SK-N-SH (cell line): Measurements from ENCODE around the gene PHF20. TPM values are rescaled to one million over a fixed set of nuclear protein-coding genes. Genes with fewer than 3 reads are reported as not detected.
A peak's percentile ranks its signal among the peaks of the same experiment; 100 is the strongest.

Source experiments
- CTCF ChIA-PET: fragments of 300-600, 350-600 bp; formaldehyde crosslinking; extraction: SDS; loops from one replicate; lab custom pipeline; 2021; lab: Yijun Ruan, JAX
- POLR2A ChIA-PET: fragments of 350-600 bp; sonication (Branson Sonifier 250); formaldehyde crosslinking; extraction: SDS; loops from one replicate; lab custom pipeline; 2020; ENCODE audit warnings: antibody characterized with exemption, inconsistent platforms; lab: Yijun Ruan, JAX
- DNase-seq: peaks from one replicate; pipeline ENCODE4 v3.0.0; 2012
- H2AFZ ChIP-seq: fragments of 200-600 bp; sonication (generic); 2 replicates; pipeline ENCODE4 v1.8.1; 2016; ENCODE audit warnings: antibody characterized with exemption, mild to moderate bottlenecking, low read depth
- H3F3A ChIP-seq: fragments of 200-600 bp; sonication (generic); replicated peaks from 2 replicates; pipeline ENCODE3; 2016; ENCODE audit warnings: antibody characterized with exemption, mild to moderate bottlenecking; ENCODE audit not compliant: insufficient read depth
- H3K27ac ChIP-seq, 2 experiments: fragments of 200-500 bp in 1 of 2; fragments of 200-600 bp in 1 of 2; sonication (Bioruptor generic) in 1 of 2; sonication (generic), shearing (Covaris generic) in 1 of 2; 2 replicates each; pipeline versions ENCODE4 v1.5.1 to v1.6.1; 2014 to 2016; ENCODE audit warnings: low read depth in 2 of 2, inconsistent platforms in 1 of 2, low read length in 1 of 2, mild to moderate bottlenecking in 1 of 2, mixed read lengths in 1 of 2
- H3K27me3 ChIP-seq: fragments of 200-600 bp; sonication (generic), shearing (Covaris generic); 2 replicates; pipeline ENCODE4 v1.6.1; 2016; ENCODE audit warnings: mixed run types; ENCODE audit not compliant: insufficient read depth
- H3K36me3 ChIP-seq, 2 experiments: fragments of 200-500 bp in 1 of 2; fragments of 200-600 bp in 1 of 2; sonication (Bioruptor generic) in 1 of 2; sonication (generic) in 1 of 2; replicated peaks in 1 of 2; 2 replicates each; pipeline versions ENCODE3 to v1.5.1; 2014 to 2016; ENCODE audit warnings: low read length in 1 of 2, mild to moderate bottlenecking in 1 of 2; ENCODE audit not compliant: insufficient read depth in 2 of 2, control insufficient read depth in 1 of 2
- H3K4me1 ChIP-seq, 2 experiments: fragments of 200-500 bp in 1 of 2; fragments of 200-600 bp in 1 of 2; sonication (Bioruptor generic) in 1 of 2; sonication (generic), shearing (Covaris generic) in 1 of 2; 2 replicates each; pipeline versions ENCODE4 v1.5.1 to v1.6.1; 2014 to 2016; ENCODE audit warnings: low read depth in 1 of 2, low read length in 1 of 2, mixed run types in 1 of 2; ENCODE audit not compliant: insufficient read depth in 2 of 2, control insufficient read depth in 1 of 2
- H3K4me2 ChIP-seq: fragments of 200-600 bp; sonication (generic), shearing (Covaris generic); 2 replicates; pipeline ENCODE4 v1.6.1; 2017; ENCODE audit warnings: mixed run types
- H3K4me3 ChIP-seq, 2 experiments: fragments of 200-500 bp in 1 of 2; fragments of 200-600 bp in 1 of 2; sonication (Bioruptor generic) in 1 of 2; sonication (generic), shearing (Covaris generic) in 1 of 2; 2 replicates each; pipeline versions ENCODE4 v1.5.1 to v1.8.1; 2014 to 2016; ENCODE audit warnings: low read depth in 2 of 2, inconsistent platforms in 1 of 2, low read length in 1 of 2, mild to moderate bottlenecking in 1 of 2, mixed read lengths in 1 of 2, moderate library complexity in 1 of 2
- H3K79me2 ChIP-seq: fragments of 200-600 bp; sonication (generic); 2 replicates; pipeline ENCODE4 v1.8.1; 2017; ENCODE audit warnings: mild to moderate bottlenecking; ENCODE audit not compliant: insufficient read depth
- H3K9ac ChIP-seq: fragments of 200-600 bp; sonication (generic); 2 replicates; pipeline ENCODE4 v1.6.1; 2017; ENCODE audit warnings: mixed run types
- H3K9me2 ChIP-seq: fragments of 200-600 bp; sonication (generic); 2 replicates; pipeline ENCODE4 v1.6.1; 2017; ENCODE audit warnings: mixed run types
- H3K9me3 ChIP-seq: fragments of 200-600 bp; sonication (generic); 2 replicates; pipeline ENCODE4 v1.6.1; 2017; ENCODE audit warnings: mixed run types, mild to moderate bottlenecking, moderate library complexity
- H4K20me1 ChIP-seq: fragments of 200-600 bp; sonication (generic); 2 replicates; pipeline ENCODE4 v1.6.1; 2017; ENCODE audit warnings: mild to moderate bottlenecking, mixed run types; ENCODE audit not compliant: insufficient read depth
- CHD2 ChIP-seq: fragments of 150-350 bp; IDR thresholded peaks from 2 replicates; pipeline ENCODE4 v1.6.1; 2018; ENCODE audit warnings: low read length; ENCODE audit not compliant: partially characterized antibody
- ELF1 ChIP-seq: IDR thresholded peaks from 2 replicates; pipeline ENCODE4 v1.4.0; 2012
- EP300 ChIP-seq, 2 experiments: IDR thresholded peaks; 2 replicates each; pipeline versions ENCODE4 v1.4.0 to v1.6.1; 2012; ENCODE audit warnings: borderline replicate concordance in 1 of 2, low read depth in 1 of 2, low read length in 1 of 2
- EZH2phosphoT487 ChIP-seq: fragments of 200-600 bp; sonication (generic); IDR thresholded peaks from 2 replicates; pipeline ENCODE4 v1.6.1; 2017; ENCODE audit warnings: low read depth, mixed run types, mild to moderate bottlenecking, antibody characterized with exemption, moderate library complexity, borderline replicate concordance
- FOSL2 ChIP-seq: IDR thresholded peaks from 2 replicates; pipeline ENCODE4 v1.4.0; 2012; ENCODE audit warnings: low read depth, mild to moderate bottlenecking, moderate library complexity, borderline replicate concordance
- FOXM1 ChIP-seq: IDR thresholded peaks from 2 replicates; pipeline ENCODE4 v1.4.0; 2012; ENCODE audit warnings: low read depth, mild to moderate bottlenecking
- GABPA ChIP-seq: IDR thresholded peaks from 2 replicates; pipeline ENCODE4 v1.4.0; 2012; ENCODE audit warnings: low read depth, mild to moderate bottlenecking
- MEF2A ChIP-seq: IDR thresholded peaks from 2 replicates; pipeline ENCODE4 v1.4.0; 2012; ENCODE audit warnings: low read depth, borderline replicate concordance
- NFIC ChIP-seq: IDR thresholded peaks from 2 replicates; pipeline ENCODE4 v1.4.0; 2012; ENCODE audit warnings: borderline replicate concordance
- NRF1 ChIP-seq: IDR thresholded peaks from 2 replicates; pipeline ENCODE4 v1.6.1; 2012; ENCODE audit warnings: low read depth, mild to moderate bottlenecking, low read length
- RAD21 ChIP-seq: IDR thresholded peaks from 2 replicates; pipeline ENCODE4 v1.6.1; 2012; ENCODE audit warnings: mild to moderate bottlenecking, low read length
- RFX5 ChIP-seq: IDR thresholded peaks from 2 replicates; pipeline ENCODE4 v1.6.1; 2012; ENCODE audit warnings: mild to moderate bottlenecking, improper control_type of control experiment, low read length
- RXRA ChIP-seq: IDR thresholded peaks from 2 replicates; pipeline ENCODE4 v1.4.0; 2012; ENCODE audit warnings: low read depth, mild to moderate bottlenecking, borderline replicate concordance
- SIN3A ChIP-seq: IDR thresholded peaks from 2 replicates; pipeline ENCODE4 v1.6.1; 2012; ENCODE audit warnings: low read depth, mild to moderate bottlenecking, low read length, moderate library complexity, borderline replicate concordance
- TCF12 ChIP-seq: IDR thresholded peaks from 2 replicates; pipeline ENCODE4 v1.4.0; 2012
- TEAD4 ChIP-seq: IDR thresholded peaks from 2 replicates; pipeline ENCODE4 v1.4.0; 2012; ENCODE audit warnings: mild to moderate bottlenecking, borderline replicate concordance; ENCODE audit not compliant: insufficient read depth
- YY1 ChIP-seq: IDR thresholded peaks from 2 replicates; pipeline ENCODE4 v1.4.0; 2012; ENCODE audit warnings: low read depth, mild to moderate bottlenecking
- WGBS: methylation state at CpG from one replicate; pipeline ENCODE4 v1.1.6; 2017; ENCODE audit warnings: low lambda C conversion rate; 5-methylcytosine and 5-hydroxymethylcytosine counted together
- polyA plus RNA-seq, 3 experiments: library from polyadenylated mRNA; depleted of rRNA; stranded (reverse); fragments of >200 nt; gene quantifications; 2 replicates each; pipeline ENCODE4 v1.2.3, GENCODE V29; 2012
- TF ChIP-seq, protein P1 (sequence below): IDR thresholded peaks from 2 replicates; pipeline ENCODE4 v1.4.0; 2012; ENCODE audit warnings: low read depth
- TF ChIP-seq, protein P2 (sequence below): fragments of 150-350 bp; IDR thresholded peaks from 2 replicates; pipeline ENCODE4 v1.6.1; 2016; ENCODE audit warnings: mild to moderate bottlenecking, low read depth, low read length
- TF ChIP-seq, protein P3 (sequence below): fragments of 150-350 bp; IDR thresholded peaks from 2 replicates; pipeline ENCODE4 v1.6.1; 2017; ENCODE audit warnings: antibody characterized with exemption, low read length, low read depth, borderline replicate concordance
- TF ChIP-seq, protein P4 (sequence below): IDR thresholded peaks from 2 replicates; pipeline ENCODE4; 2012
- TF ChIP-seq, protein P5 (sequence below): IDR thresholded peaks from 2 replicates; pipeline ENCODE4 v1.4.0; 2012; ENCODE audit warnings: low read depth, borderline replicate concordance

PHF20 gene
- polyA plus RNA-seq, 1 of the 3 experiments (the other 2 are of a cell fraction): 23.8 TPM

DNA sequence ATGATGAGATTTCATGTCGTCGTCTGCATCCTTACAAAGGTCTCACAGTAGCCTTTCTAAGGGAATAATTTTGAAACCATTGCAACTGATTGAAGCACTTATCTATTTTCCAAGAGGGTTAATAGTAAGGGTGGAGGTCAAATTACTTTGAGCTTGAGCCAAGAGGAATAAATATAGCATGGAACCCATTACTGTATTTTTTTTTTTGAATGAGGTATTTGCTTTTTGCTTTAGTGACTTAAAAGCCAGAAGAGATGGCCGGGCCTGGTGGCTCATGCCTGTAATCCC lies 104.2 kb downstream of the PHF20 start:
- Histone ChIP-seq H3K4me1 (peaks cover 5 to 35% of the 10 kb centered on the region in 2 experiments), H3K9me2 (no peaks in the 10 kb centered on the region), H3K36me3 (peaks cover 0 to 10% of the 10 kb centered on the region in 2 experiments), H4K20me1 (no peaks in the 10 kb centered on the region), H3K27ac (peak overlapping the region; percentile 77 to 99), H3F3A (peaks cover 38% of the 10 kb centered on the region), H3K9me3 (no peaks in the 10 kb centered on the region), H3K9ac (peak overlapping the region; percentile 64)
- ChIA-PET CTCF (interaction anchor here (2.4 kb wide), 1 partner anchor 9 kb away, joined by 16 read pairs; no protein-coding TSS in a partner anchor), POLR2A (no interaction called here)
- WGBS: 63% methylated on average over 3 of the region's 3 CpGs
- TF ChIP-seq SIN3A (no peak), MEF2A (no peak), CHD2 (no peak), FOXM1 (no peak), TEAD4 (no peak), NRF1 (no peak), GABPA (no peak)
- TF ChIP-seq, protein P1, sequence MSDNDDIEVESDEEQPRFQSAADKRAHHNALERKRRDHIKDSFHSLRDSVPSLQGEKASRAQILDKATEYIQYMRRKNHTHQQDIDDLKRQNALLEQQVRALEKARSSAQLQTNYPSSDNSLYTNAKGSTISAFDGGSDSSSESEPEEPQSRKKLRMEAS: no peak
- TF ChIP-seq, protein P2, sequence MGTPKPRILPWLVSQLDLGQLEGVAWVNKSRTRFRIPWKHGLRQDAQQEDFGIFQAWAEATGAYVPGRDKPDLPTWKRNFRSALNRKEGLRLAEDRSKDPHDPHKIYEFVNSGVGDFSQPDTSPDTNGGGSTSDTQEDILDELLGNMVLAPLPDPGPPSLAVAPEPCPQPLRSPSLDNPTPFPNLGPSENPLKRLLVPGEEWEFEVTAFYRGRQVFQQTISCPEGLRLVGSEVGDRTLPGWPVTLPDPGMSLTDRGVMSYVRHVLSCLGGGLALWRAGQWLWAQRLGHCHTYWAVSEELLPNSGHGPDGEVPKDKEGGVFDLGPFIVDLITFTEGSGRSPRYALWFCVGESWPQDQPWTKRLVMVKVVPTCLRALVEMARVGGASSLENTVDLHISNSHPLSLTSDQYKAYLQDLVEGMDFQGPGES: no peak
- TF ChIP-seq, protein P3, sequence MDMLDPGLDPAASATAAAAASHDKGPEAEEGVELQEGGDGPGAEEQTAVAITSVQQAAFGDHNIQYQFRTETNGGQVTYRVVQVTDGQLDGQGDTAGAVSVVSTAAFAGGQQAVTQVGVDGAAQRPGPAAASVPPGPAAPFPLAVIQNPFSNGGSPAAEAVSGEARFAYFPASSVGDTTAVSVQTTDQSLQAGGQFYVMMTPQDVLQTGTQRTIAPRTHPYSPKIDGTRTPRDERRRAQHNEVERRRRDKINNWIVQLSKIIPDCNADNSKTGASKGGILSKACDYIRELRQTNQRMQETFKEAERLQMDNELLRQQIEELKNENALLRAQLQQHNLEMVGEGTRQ: no peak
- TF ChIP-seq, all 33 proteins: peak for 0
- no peak overlapping the region for H2AFZ ChIP-seq
- H3K4me2 ChIP-seq: peak overlapping the region; percentile 70
- 0 out of 4 replicates have a peak overlapping the region, but pooled peaks of 1 of the 2 experiments have one; percentile 11 for H3K4me3 ChIP-seq
- peaks cover 66% of the 10 kb centered on the region for H3K79me2 ChIP-seq
- no peaks in the 10 kb centered on the region for H3K27me3 ChIP-seq
- DNase-seq: no peak

DNA sequence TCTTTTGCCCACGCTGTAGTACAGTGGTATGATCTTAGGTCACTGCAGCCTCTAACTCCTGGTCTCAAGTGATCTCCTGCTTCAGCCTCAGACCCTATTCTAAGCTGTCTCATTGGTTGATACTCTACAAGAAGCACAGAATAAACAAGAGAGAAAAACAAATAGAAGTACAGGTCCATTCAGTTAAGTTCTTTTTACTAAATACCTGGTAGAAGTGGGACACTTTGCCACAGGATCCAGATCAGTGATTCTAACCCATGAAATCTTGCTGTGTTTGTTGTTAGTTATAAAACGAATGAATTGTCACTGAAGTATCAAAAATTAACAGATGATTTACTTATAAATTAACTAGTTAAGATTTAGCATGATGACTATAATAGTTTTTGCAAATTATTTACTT lies 105.8 kb downstream of the PHF20 start:
- no peaks in the 10 kb centered on the region for H4K20me1 ChIP-seq
- no peak overlapping the region for H3K27ac ChIP-seq
- no peak for DNase-seq
- CTCF ChIA-PET: no interaction called here
- no peaks in the 10 kb centered on the region for H3K9me3 ChIP-seq
- H3F3A ChIP-seq: peaks cover 35% of the 10 kb centered on the region
- H3K4me1 ChIP-seq: peaks cover 3 to 33% of the 10 kb centered on the region in 2 experiments
- POLR2A ChIA-PET: no interaction called here
- no peak overlapping the region for H3K4me2 ChIP-seq
- no peak overlapping the region for H3K9ac ChIP-seq
- H2AFZ ChIP-seq: no peak overlapping the region
- peaks cover 0 to 10% of the 10 kb centered on the region in 2 experiments for H3K36me3 ChIP-seq
- H3K27me3 ChIP-seq: no peaks in the 10 kb centered on the region
- 96% methylated on average over 2 of the region's 2 CpGs for WGBS
- no peak overlapping the region for H3K4me3 ChIP-seq
- H3K79me2 ChIP-seq: peaks cover 79% of the 10 kb centered on the region
- H3K9me2 ChIP-seq: no peaks in the 10 kb centered on the region
- TF ChIP-seq NRF1 (no peak), TCF12 (no peak), RAD21 (no peak), RXRA (no peak), ELF1 (no peak), EP300 (IDR thresholded peaks at IDR 0.05; ENCODE audit: borderline replicate concordance in 1 of 2, low read depth in 1 of 2, low read length in 1 of 2) (no peak), FOSL2 (no peak), NFIC (no peak), EZH2phosphoT487 (no peak), RFX5 (no peak), TEAD4 (no peak), YY1 (no peak)
- TF ChIP-seq, protein P4, sequence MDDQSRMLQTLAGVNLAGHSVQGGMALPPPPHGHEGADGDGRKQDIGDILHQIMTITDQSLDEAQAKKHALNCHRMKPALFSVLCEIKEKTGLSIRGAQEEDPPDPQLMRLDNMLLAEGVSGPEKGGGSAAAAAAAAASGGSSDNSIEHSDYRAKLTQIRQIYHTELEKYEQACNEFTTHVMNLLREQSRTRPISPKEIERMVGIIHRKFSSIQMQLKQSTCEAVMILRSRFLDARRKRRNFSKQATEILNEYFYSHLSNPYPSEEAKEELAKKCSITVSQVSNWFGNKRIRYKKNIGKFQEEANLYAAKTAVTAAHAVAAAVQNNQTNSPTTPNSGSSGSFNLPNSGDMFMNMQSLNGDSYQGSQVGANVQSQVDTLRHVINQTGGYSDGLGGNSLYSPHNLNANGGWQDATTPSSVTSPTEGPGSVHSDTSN: no peak
- TF ChIP-seq, protein P1: no peak
- TF ChIP-seq, protein P5, sequence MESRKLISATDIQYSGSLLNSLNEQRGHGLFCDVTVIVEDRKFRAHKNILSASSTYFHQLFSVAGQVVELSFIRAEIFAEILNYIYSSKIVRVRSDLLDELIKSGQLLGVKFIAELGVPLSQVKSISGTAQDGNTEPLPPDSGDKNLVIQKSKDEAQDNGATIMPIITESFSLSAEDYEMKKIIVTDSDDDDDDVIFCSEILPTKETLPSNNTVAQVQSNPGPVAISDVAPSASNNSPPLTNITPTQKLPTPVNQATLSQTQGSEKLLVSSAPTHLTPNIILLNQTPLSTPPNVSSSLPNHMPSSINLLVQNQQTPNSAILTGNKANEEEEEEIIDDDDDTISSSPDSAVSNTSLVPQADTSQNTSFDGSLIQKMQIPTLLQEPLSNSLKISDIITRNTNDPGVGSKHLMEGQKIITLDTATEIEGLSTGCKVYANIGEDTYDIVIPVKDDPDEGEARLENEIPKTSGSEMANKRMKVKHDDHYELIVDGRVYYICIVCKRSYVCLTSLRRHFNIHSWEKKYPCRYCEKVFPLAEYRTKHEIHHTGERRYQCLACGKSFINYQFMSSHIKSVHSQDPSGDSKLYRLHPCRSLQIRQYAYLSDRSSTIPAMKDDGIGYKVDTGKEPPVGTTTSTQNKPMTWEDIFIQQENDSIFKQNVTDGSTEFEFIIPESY: no peak
- TF ChIP-seq, protein P2: no peak
